Testis (tissue), 2 donors: ENCODE data around the gene DAB2IP.

Experiments
- POLR2A ChIP-seq: fragments of 450-650 bp; IDR thresholded peaks from one replicate; pipeline ENCODE4 v1.6.1; 2017; ENCODE audit warnings: antibody characterized with exemption, mild to moderate bottlenecking, moderate library complexity
- TF ChIP-seq, protein P1 (sequence below), 3 experiments: fragments of 450-650 bp in 2 of 3; fragments of 200-600 bp in 1 of 3; sonication (generic) in 1 of 3; IDR thresholded peaks; one replicate each; pipeline ENCODE4 v1.5.1; 2016 to 2019; ENCODE audit warnings: antibody characterized with exemption in 3 of 3, mild to moderate bottlenecking in 2 of 3, moderate library complexity in 1 of 3

DNA sequence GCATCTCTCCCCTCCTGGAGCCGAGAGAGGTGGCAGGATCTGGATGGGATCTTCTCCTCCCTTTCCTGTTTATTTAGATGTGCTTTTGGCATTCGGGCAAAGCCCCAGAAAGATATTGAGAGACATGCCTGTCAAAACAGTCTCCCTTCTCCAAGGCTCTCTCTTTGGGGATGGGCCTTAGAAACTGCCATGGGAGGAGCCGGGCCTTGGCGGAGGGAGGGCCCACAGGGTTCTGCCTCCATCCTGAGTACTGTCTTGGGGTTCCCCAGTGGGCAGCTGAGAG is 41.9 kb downstream of the DAB2IP start:
- TF ChIP-seq, protein P1, sequence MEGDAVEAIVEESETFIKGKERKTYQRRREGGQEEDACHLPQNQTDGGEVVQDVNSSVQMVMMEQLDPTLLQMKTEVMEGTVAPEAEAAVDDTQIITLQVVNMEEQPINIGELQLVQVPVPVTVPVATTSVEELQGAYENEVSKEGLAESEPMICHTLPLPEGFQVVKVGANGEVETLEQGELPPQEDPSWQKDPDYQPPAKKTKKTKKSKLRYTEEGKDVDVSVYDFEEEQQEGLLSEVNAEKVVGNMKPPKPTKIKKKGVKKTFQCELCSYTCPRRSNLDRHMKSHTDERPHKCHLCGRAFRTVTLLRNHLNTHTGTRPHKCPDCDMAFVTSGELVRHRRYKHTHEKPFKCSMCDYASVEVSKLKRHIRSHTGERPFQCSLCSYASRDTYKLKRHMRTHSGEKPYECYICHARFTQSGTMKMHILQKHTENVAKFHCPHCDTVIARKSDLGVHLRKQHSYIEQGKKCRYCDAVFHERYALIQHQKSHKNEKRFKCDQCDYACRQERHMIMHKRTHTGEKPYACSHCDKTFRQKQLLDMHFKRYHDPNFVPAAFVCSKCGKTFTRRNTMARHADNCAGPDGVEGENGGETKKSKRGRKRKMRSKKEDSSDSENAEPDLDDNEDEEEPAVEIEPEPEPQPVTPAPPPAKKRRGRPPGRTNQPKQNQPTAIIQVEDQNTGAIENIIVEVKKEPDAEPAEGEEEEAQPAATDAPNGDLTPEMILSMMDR (IDR thresholded peaks at IDR 0.05): no peak
- TF ChIP-seq POLR2A: no peak
